Erythroblast (primary cell): Measurements from ENCODE around the gene CD86.

Source experiments
- GATA1 ChIP-seq: IDR thresholded peaks from 2 replicates; pipeline ENCODE4 v1.6.1; 2011; ENCODE audit warnings: low read depth, mild to moderate bottlenecking, control low read depth, low read length, moderate library complexity
- POLR2A ChIP-seq: IDR thresholded peaks from 2 replicates; pipeline ENCODE4 v1.6.1; 2011; ENCODE audit warnings: mild to moderate bottlenecking, low read length

DNA sequence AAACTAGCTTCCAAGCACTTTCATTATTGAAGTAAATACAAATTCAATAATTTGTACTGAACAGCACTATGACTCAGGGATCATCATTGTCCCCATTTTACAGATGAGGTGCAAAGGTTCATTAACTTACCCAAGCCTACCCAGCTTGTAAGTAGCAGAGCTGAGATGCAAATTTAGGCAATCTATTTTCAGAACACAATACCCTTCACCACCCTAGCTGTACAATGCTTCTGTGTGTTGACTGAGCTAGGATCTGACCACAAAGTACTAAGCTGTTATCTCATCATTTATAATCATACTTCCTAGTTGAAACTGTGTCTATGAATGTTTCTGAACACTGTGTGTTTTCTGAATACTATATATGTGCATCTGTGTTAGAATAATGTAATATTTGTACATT, 29.9 kb upstream of the CD86 start:
- TF ChIP-seq POLR2A (no peak), GATA1 (no peak)
